ENCODE data around the gene TBXAS1. TPM values are rescaled to one million over a fixed set of nuclear protein-coding genes. Genes with fewer than 3 reads are reported as not detected.

Gene TBXAS1
- total and polyA plus RNA-seq, 4 donors = 19.6 to 126 (median 55.2) TPM

GRCh38 chr7:140036224-140036962, 207.3 kb downstream of the TBXAS1 start:
- WGBS, 2 donors = 42 to 66% methylated on average over 11 of the region's 11 CpGs
- Histone ChIP-seq H3K9me3 (ENCODE audit: control insufficient read depth in 4 of 4, insufficient read depth in 3 of 4, low read length in 3 of 4) (no peaks in the 10 kb centered on the region), H3K4me3 (no peak overlapping the region), H3K27me3 (ENCODE audit: control insufficient read depth in 3 of 3, insufficient read depth in 3 of 3, low read length in 2 of 3) (no peaks in the 10 kb centered on the region), H3K4me1 (ENCODE audit: control insufficient read depth in 5 of 5, insufficient read depth in 5 of 5, low read length in 5 of 5) (peaks cover 0 to 5% (median 0%) of the 10 kb centered on the region in 5 donors), H3K27ac (ENCODE audit: low read depth in 1 of 2, low read length in 1 of 2) (no peak overlapping the region), H3K9ac (ENCODE audit: insufficient read depth in 1 of 2, low read length in 2 of 2) (no peak overlapping the region), H3K36me3 (ENCODE audit: control insufficient read depth in 4 of 4, insufficient read depth in 4 of 4, low read length in 4 of 4) (peaks cover 3 to 35% (median 10%) of the 10 kb centered on the region in 4 donors)
- no peak for TF ChIP-seq CTCF (IDR thresholded peaks at IDR 0.05; ENCODE audit: control extremely low read depth, extremely low read depth)
- DNase-seq (no peak), ATAC-seq (ENCODE audit: insufficient read depth, low FRiP score) (no peak)

- H3K27ac ChIP-seq (ENCODE audit: low read depth in 1 of 2, low read length in 1 of 2) = peak overlapping the region in 1 of 2 donors; percentile 5
- H3K27me3 ChIP-seq (ENCODE audit: control insufficient read depth in 3 of 3, insufficient read depth in 3 of 3, low read length in 2 of 3) = no peaks in the 10 kb centered on the region
- 73 to 84% methylated on average over 7 of the region's 7 CpGs for WGBS, 2 donors
- no peak overlapping the region for H3K9ac ChIP-seq (ENCODE audit: insufficient read depth in 1 of 2, low read length in 2 of 2)
- DNase-seq (no peak), ATAC-seq (ENCODE audit: insufficient read depth, low FRiP score) (no peak)
- H3K4me3 ChIP-seq = no peak overlapping the region
- TF ChIP-seq CTCF (IDR thresholded peaks at IDR 0.05; ENCODE audit: control extremely low read depth, extremely low read depth) = no peak
- peaks cover 0 to 5% (median 0%) of the 10 kb centered on the region in 5 donors for H3K4me1 ChIP-seq (ENCODE audit: control insufficient read depth in 5 of 5, insufficient read depth in 5 of 5, low read length in 5 of 5)
- H3K36me3 ChIP-seq (ENCODE audit: control insufficient read depth in 4 of 4, insufficient read depth in 4 of 4, low read length in 4 of 4) = peaks cover 0 to 36% (median 5%) of the 10 kb centered on the region in 4 donors
- peaks cover 0 to 2% (median 0%) of the 10 kb centered on the region in 4 donors for H3K9me3 ChIP-seq (ENCODE audit: control insufficient read depth in 4 of 4, insufficient read depth in 3 of 4, low read length in 3 of 4)
These were observed 210.0 kb downstream of the TBXAS1 start for GRCh38 chr7:140039066-140039465.

- H3K9me3 ChIP-seq (ENCODE audit: control insufficient read depth in 4 of 4, insufficient read depth in 3 of 4, low read length in 3 of 4) = peaks cover 0 to 2% (median 0%) of the 10 kb centered on the region in 4 donors
- no peak for DNase-seq
- WGBS, 2 donors = 97% methylated on average over 12 of the region's 12 CpGs
- no peak overlapping the region for H3K4me3 ChIP-seq
- no peaks in the 10 kb centered on the region for H3K27me3 ChIP-seq (ENCODE audit: control insufficient read depth in 3 of 3, insufficient read depth in 3 of 3, low read length in 2 of 3)
- peaks cover 0 to 39% (median 5%) of the 10 kb centered on the region in 4 donors for H3K36me3 ChIP-seq (ENCODE audit: control insufficient read depth in 4 of 4, insufficient read depth in 4 of 4, low read length in 4 of 4)
- H3K9ac ChIP-seq (ENCODE audit: insufficient read depth in 1 of 2, low read length in 2 of 2) = no peak overlapping the region
- no peak for ATAC-seq (ENCODE audit: insufficient read depth, low FRiP score)
- TF ChIP-seq CTCF (IDR thresholded peaks at IDR 0.05; ENCODE audit: control extremely low read depth, extremely low read depth) = no peak
- H3K27ac ChIP-seq (ENCODE audit: low read depth in 1 of 2, low read length in 1 of 2) = peak overlapping the region in 1 of 2 donors; percentile 8
- peaks cover 0 to 5% (median 0%) of the 10 kb centered on the region in 5 donors for H3K4me1 ChIP-seq (ENCODE audit: control insufficient read depth in 5 of 5, insufficient read depth in 5 of 5, low read length in 5 of 5)
These were observed 210.8 kb downstream of the TBXAS1 start for GRCh38 chr7:140039896-140040295.
